Measurements from ENCODE around the gene MLH1.

- TF ChIP-seq CTCF (conservative IDR thresholded peaks at IDR 0.05; ENCODE audit: low read depth, low read length) = no peak
- no peak for TF ChIP-seq EZH2phosphoT487 (IDR thresholded peaks at IDR 0.05; ENCODE audit: borderline replicate concordance, low read length)
Measured at GRCh38 chr3:37029516-37030163, 36.3 kb downstream of the MLH1 start.

Measured in PC-3 (cell line).